K562 (cell line): Measurements from ENCODE around the gene SARS1. TPM values are rescaled to one million over a fixed set of nuclear protein-coding genes. Genes with fewer than 3 reads are reported as not detected.

Experiments
- CC2D1A ChIP-seq: fragments of 450-650 bp; IDR thresholded peaks from 2 replicates; pipeline ENCODE4 v1.6.1; 2017; ENCODE audit warnings: mild to moderate bottlenecking
- E2F3 ChIP-seq: fragments of 250-450 bp; sonication (Bioruptor Pico); IDR thresholded peaks from 2 replicates; pipeline ENCODE4 v1.4.0; 2020; ENCODE audit warnings: mild to moderate bottlenecking
- ERF ChIP-seq: fragments of 450-650 bp; formaldehyde crosslinking; IDR thresholded peaks from 2 replicates; pipeline ENCODE4 v1.4.0; 2020; ENCODE audit warnings: mild to moderate bottlenecking, mixed read lengths
- GTF2F1 ChIP-seq: IDR thresholded peaks from 2 replicates; pipeline ENCODE4 v1.6.1; 2011; ENCODE audit warnings: low read depth, low read length, improper control_type of control experiment
- MYC ChIP-seq, 2 experiments: fragments of 250-450 bp in 1 of 2; sonication (Bioruptor Pico) in 1 of 2; IDR thresholded peaks; 2 replicates each; pipeline versions ENCODE4 v1.5.1 to v1.6.1; 2012 to 2021; ENCODE audit warnings: low read depth in 2 of 2, borderline replicate concordance in 1 of 2, improper control_type of control experiment in 1 of 2, low read length in 1 of 2, mild to moderate bottlenecking in 1 of 2, moderate library complexity in 1 of 2
- PHF20 ChIP-seq: fragments of 450-650 bp; IDR thresholded peaks from 2 replicates; pipeline ENCODE4 v1.6.1; 2018; ENCODE audit not compliant: partially characterized antibody
- PHF21A ChIP-seq: fragments of 450-650 bp; IDR thresholded peaks from 2 replicates; pipeline ENCODE4 v1.6.1; 2017; ENCODE audit warnings: low read depth, borderline replicate concordance
- YY1 ChIP-seq, 3 experiments: IDR thresholded peaks; 2 replicates each; pipeline ENCODE4 v1.6.1; 2011; ENCODE audit warnings: low read length in 2 of 3, mild to moderate bottlenecking in 2 of 3, moderate library complexity in 2 of 3, borderline replicate concordance in 1 of 3, control low read depth in 1 of 3, low read depth in 1 of 3; ENCODE audit not compliant: insufficient read depth in 3 of 3, insufficient replicate concordance in 2 of 3, control insufficient read depth in 1 of 3, insufficient read length in 1 of 3; ENCODE audit errors: extremely low read depth in 1 of 3
- ZNF134 ChIP-seq: fragments of 250-450 bp; sonication (Bioruptor Pico); conservative IDR thresholded peaks from 2 replicates; pipeline ENCODE4 v1.4.0; 2020
- ZNF778 ChIP-seq: fragments of 450-650 bp; formaldehyde crosslinking; IDR thresholded peaks from 2 replicates; pipeline ENCODE4 v1.4.0; 2020; ENCODE audit warnings: mild to moderate bottlenecking, moderate library complexity
- polyA plus RNA-seq, 8 experiments: library from polyadenylated mRNA; depleted of rRNA in 4 of 8; stranded (reverse) in 5 of 8; unstranded in 3 of 8; fragments of >200 nt; fragmentation: Nextera tagmentation in 2 of 8; fragmentation: Illumina TruSeq in 1 of 8; extraction: Ambion mirVana in 2 of 8; extraction: Trizol in 1 of 8; gene quantifications; 2 replicates each; pipeline versions ENCODE4 v1.2.1 to v1.2.3, GENCODE V29; 2011 to 2014; ENCODE audit warnings: inconsistent platforms in 1 of 8, missing spikeins in 1 of 8
- total RNA-seq, 7 experiments: library from RNA; depleted of rRNA in 6 of 7; stranded (reverse); fragments of >200 nt in 6 of 7; fragmentation: Illumina TruSeq in 2 of 7; extraction: Trizol in 2 of 7; gene quantifications; 2 replicates each; pipeline versions ENCODE4 v1.2.1 to v1.2.3, GENCODE V29; 2011 to 2021; ENCODE audit warnings: low replicate concordance in 1 of 7
- TF ChIP-seq, protein P1 (sequence below), 2 experiments: fragments of 450-650 bp; formaldehyde crosslinking in 1 of 2; IDR thresholded peaks; 2 replicates each; pipeline versions ENCODE4 v1.4.0 to v1.6.1; 2014 to 2020; ENCODE audit warnings: mild to moderate bottlenecking in 2 of 2, borderline replicate concordance in 1 of 2, low read depth in 1 of 2
- TF ChIP-seq, protein P2 (sequence below), 2 experiments: IDR thresholded peaks; 2 replicates each; pipeline ENCODE4 v1.6.1; 2012; ENCODE audit warnings: improper control_type of control experiment in 2 of 2, low read depth in 2 of 2, low read length in 2 of 2, borderline replicate concordance in 1 of 2
- TF ChIP-seq, protein P3 (sequence below): fragments of 450-650 bp; formaldehyde crosslinking; IDR thresholded peaks from 2 replicates; pipeline ENCODE4 v1.4.0; 2022; ENCODE audit warnings: mild to moderate bottlenecking, moderate library complexity

The SARS1 gene
- total and polyA plus RNA-seq, 9 of the 15 experiments (the other 6 are each of a cell fraction or from before 2014, with no cell fraction given): 221 to 623 (median 254) TPM

DNA sequence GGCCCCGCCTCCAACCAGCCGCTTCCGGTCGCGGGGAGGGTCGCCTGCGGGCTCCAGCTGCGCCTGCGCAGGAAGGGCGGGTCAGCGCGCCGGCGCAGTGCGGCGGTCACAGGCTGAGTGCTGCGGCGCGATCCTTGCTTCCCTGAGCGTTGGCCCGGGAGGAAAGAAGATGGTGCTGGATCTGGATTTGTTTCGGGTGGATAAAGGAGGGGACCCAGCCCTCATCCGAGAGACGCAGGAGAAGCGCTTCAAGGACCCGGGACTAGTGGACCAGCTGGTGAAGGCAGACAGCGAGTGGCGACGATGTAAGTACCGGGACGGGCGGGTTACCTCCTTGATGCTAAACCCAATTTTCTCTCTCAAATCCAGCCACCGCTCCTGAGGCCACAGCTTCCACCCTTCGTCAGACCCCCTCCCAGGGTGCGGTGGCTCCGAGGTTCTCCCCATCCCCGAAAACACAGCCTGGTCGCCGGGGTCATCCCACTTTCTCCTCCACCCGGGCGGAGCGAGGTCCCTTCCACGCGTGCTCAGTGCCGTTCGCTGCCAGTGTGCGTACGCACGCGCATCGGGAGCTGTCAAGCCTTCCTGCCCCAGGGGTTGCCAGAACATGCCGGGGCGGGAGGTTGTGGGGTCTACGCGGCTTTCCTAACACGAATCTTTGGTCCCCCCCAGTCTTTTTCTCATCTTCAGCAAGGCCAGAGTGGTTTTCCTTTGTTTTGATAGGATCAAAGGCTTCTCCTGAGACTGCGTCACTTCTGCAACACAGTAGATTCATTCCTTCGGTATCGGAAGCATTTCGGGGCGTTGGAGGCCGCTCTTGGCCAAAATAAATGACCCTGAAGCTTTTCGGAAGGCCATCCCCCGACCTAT lies at the start of gene SARS1 (continued):
- TF ChIP-seq, protein P1, sequence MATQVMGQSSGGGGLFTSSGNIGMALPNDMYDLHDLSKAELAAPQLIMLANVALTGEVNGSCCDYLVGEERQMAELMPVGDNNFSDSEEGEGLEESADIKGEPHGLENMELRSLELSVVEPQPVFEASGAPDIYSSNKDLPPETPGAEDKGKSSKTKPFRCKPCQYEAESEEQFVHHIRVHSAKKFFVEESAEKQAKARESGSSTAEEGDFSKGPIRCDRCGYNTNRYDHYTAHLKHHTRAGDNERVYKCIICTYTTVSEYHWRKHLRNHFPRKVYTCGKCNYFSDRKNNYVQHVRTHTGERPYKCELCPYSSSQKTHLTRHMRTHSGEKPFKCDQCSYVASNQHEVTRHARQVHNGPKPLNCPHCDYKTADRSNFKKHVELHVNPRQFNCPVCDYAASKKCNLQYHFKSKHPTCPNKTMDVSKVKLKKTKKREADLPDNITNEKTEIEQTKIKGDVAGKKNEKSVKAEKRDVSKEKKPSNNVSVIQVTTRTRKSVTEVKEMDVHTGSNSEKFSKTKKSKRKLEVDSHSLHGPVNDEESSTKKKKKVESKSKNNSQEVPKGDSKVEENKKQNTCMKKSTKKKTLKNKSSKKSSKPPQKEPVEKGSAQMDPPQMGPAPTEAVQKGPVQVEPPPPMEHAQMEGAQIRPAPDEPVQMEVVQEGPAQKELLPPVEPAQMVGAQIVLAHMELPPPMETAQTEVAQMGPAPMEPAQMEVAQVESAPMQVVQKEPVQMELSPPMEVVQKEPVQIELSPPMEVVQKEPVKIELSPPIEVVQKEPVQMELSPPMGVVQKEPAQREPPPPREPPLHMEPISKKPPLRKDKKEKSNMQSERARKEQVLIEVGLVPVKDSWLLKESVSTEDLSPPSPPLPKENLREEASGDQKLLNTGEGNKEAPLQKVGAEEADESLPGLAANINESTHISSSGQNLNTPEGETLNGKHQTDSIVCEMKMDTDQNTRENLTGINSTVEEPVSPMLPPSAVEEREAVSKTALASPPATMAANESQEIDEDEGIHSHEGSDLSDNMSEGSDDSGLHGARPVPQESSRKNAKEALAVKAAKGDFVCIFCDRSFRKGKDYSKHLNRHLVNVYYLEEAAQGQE (IDR thresholded peaks at IDR 0.05; ENCODE audit: borderline replicate concordance): 0 out of 2 replicates have a peak, but pooled peaks have one; percentile 30
- TF ChIP-seq, protein P1 (CRISPR knock-in tag; IDR thresholded peaks at IDR 0.05; ENCODE audit: low read depth): 0 out of 2 replicates have a peak, but pooled peaks have one; percentile 52
- no peak for TF ChIP-seq E2F3
- peak; percentile 41; the same call in 1 of the 2 replicates for TF ChIP-seq CC2D1A
- no peak for TF ChIP-seq ZNF778 (CRISPR knock-in tag)
- TF ChIP-seq YY1 (IDR thresholded peaks at IDR 0.05; ENCODE audit: borderline replicate concordance in 1 of 3, control insufficient read depth in 1 of 3, extremely low read depth in 1 of 3, insufficient read depth in 3 of 3, insufficient read length in 1 of 3, insufficient replicate concordance in 2 of 3, low read depth in 1 of 3, low read length in 2 of 3): peak; percentile 5 to 49 (median 47)
- 0 out of 2 replicates have a peak, but pooled peaks have one; percentile 2 for TF ChIP-seq ZNF134 (CRISPR knock-in tag)
- no peak for TF ChIP-seq ERF (CRISPR knock-in tag)
- TF ChIP-seq MYC (IDR thresholded peaks at IDR 0.05; ENCODE audit: low read depth, low read length): peak; percentile 76; the same call in 1 of the 2 replicates
- peak; percentile 72; the same call in 1 of the 2 replicates for TF ChIP-seq MYC (CRISPR knock-in tag; IDR thresholded peaks at IDR 0.05; ENCODE audit: borderline replicate concordance, low read depth)
- TF ChIP-seq, protein P2, sequence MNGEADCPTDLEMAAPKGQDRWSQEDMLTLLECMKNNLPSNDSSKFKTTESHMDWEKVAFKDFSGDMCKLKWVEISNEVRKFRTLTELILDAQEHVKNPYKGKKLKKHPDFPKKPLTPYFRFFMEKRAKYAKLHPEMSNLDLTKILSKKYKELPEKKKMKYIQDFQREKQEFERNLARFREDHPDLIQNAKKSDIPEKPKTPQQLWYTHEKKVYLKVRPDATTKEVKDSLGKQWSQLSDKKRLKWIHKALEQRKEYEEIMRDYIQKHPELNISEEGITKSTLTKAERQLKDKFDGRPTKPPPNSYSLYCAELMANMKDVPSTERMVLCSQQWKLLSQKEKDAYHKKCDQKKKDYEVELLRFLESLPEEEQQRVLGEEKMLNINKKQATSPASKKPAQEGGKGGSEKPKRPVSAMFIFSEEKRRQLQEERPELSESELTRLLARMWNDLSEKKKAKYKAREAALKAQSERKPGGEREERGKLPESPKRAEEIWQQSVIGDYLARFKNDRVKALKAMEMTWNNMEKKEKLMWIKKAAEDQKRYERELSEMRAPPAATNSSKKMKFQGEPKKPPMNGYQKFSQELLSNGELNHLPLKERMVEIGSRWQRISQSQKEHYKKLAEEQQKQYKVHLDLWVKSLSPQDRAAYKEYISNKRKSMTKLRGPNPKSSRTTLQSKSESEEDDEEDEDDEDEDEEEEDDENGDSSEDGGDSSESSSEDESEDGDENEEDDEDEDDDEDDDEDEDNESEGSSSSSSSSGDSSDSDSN (IDR thresholded peaks at IDR 0.05; ENCODE audit: borderline replicate concordance in 1 of 2, low read depth in 2 of 2, low read length in 2 of 2): peak in 1 of 2 experiments; percentile 60; a peak in 2 of 4 replicates
- no peak for TF ChIP-seq PHF21A
- TF ChIP-seq, protein P3, sequence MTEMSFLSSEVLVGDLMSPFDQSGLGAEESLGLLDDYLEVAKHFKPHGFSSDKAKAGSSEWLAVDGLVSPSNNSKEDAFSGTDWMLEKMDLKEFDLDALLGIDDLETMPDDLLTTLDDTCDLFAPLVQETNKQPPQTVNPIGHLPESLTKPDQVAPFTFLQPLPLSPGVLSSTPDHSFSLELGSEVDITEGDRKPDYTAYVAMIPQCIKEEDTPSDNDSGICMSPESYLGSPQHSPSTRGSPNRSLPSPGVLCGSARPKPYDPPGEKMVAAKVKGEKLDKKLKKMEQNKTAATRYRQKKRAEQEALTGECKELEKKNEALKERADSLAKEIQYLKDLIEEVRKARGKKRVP: no peak
- no peak for TF ChIP-seq PHF20
- no peak for TF ChIP-seq GTF2F1
